Fibroblast of skin of scalp (primary cell): ENCODE results near the gene LHFPL2.

Experiments
- DNase-seq: peaks from one replicate; pipeline ENCODE4 v3.0.0-alpha.2; 2013

The LHFPL2 gene

GRCh38 chr5:78594021-78594420, 54.6 kb downstream of the LHFPL2 start:
- DNase-seq = no peak

- DNase-seq = no peak
Observed at GRCh38 chr5:78593465-78593864, 55.1 kb downstream of the LHFPL2 start.

- peak; percentile 23 for DNase-seq
Observed at GRCh38 chr5:78592735-78593386, 55.7 kb downstream of the LHFPL2 start.

GRCh38 chr5:78591972-78592700, 56.4 kb downstream of the LHFPL2 start:
- DNase-seq = no peak

- peak; percentile 74 for DNase-seq
Observed at GRCh38 chr5:78591138-78591612, 57.4 kb downstream of the LHFPL2 start.

GRCh38 chr5:78589923-78590322, 58.6 kb downstream of the LHFPL2 start:
- DNase-seq = no peak

GRCh38 chr5:78588507-78588906, 60.1 kb downstream of the LHFPL2 start:
- DNase-seq = no peak

- peak; percentile 57 for DNase-seq
Observed at GRCh38 chr5:78587775-78588291, 60.7 kb downstream of the LHFPL2 start.

GRCh38 chr5:78587081-78587774, 61.3 kb downstream of the LHFPL2 start:
- no peak for DNase-seq

GRCh38 chr5:78586251-78586650, 62.3 kb downstream of the LHFPL2 start:
- DNase-seq = peak; percentile 97

GRCh38 chr5:78578015-78578414, 70.6 kb downstream of the LHFPL2 start:
- DNase-seq = no peak

GRCh38 chr5:78577071-78577807, 71.3 kb downstream of the LHFPL2 start:
- DNase-seq = no peak

- peak; percentile 70 for DNase-seq
Observed at GRCh38 chr5:78576376-78576775, 72.2 kb downstream of the LHFPL2 start.

- no peak for DNase-seq
Observed at GRCh38 chr5:78574731-78575161, 73.8 kb downstream of the LHFPL2 start.

GRCh38 chr5:78574131-78574673, 74.4 kb downstream of the LHFPL2 start:
- no peak for DNase-seq

GRCh38 chr5:78573318-78573717, 75.3 kb downstream of the LHFPL2 start:
- no peak for DNase-seq

GRCh38 chr5:78570646-78571045, 77.9 kb downstream of the LHFPL2 start:
- no peak for DNase-seq

GRCh38 chr5:78569441-78569840, 79.1 kb downstream of the LHFPL2 start:
- peak; percentile 71 for DNase-seq

GRCh38 chr5:78568676-78569075, 79.9 kb downstream of the LHFPL2 start:
- no peak for DNase-seq

- DNase-seq = no peak
Observed at GRCh38 chr5:78568212-78568611, 80.4 kb downstream of the LHFPL2 start.

- no peak for DNase-seq
Observed at GRCh38 chr5:78567617-78568016, 81.0 kb downstream of the LHFPL2 start.

- DNase-seq = no peak
Observed at GRCh38 chr5:78566747-78567425, 81.7 kb downstream of the LHFPL2 start.
